Body of pancreas (tissue), 4 donors: ENCODE measurements around the gene FOXP1.

Experiments
- POLR2A ChIP-seq, 3 donors: fragments of 450-650 bp; IDR thresholded peaks; one replicate each; pipeline ENCODE4 v1.6.1; 2016; ENCODE audit warnings: antibody characterized with exemption in 3 of 3, mild to moderate bottlenecking in 2 of 3
- TF ChIP-seq, protein P1 (sequence below), 7 experiments: fragments of 450-650 bp in 4 of 7; fragments of 200-600 bp in 3 of 7; sonication (generic) in 3 of 7; IDR thresholded peaks; one replicate each; pipeline ENCODE4 v1.5.1; 2016 to 2019; ENCODE audit warnings: antibody characterized with exemption in 7 of 7

DNA sequence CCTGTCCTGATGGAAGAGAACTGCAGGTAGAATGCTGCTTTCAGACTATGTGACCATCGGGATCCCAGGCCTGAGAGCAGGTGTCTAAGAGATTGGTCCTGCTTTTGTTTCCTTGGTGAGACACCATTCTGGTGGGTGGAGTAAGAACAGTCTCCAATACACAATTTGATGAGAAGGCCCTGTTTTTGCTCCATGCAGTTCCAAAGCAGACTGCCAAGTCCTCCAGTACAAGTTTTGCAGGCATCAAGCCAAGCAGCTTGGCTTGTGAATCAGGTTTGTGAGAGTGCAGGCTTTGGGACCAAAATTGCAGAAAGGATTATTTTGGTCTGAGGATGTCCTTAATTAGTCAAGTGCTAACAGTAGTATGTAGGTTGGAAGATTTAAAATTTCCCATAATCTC lies 381.6 kb downstream of the FOXP1 start:
- TF ChIP-seq, protein P1, sequence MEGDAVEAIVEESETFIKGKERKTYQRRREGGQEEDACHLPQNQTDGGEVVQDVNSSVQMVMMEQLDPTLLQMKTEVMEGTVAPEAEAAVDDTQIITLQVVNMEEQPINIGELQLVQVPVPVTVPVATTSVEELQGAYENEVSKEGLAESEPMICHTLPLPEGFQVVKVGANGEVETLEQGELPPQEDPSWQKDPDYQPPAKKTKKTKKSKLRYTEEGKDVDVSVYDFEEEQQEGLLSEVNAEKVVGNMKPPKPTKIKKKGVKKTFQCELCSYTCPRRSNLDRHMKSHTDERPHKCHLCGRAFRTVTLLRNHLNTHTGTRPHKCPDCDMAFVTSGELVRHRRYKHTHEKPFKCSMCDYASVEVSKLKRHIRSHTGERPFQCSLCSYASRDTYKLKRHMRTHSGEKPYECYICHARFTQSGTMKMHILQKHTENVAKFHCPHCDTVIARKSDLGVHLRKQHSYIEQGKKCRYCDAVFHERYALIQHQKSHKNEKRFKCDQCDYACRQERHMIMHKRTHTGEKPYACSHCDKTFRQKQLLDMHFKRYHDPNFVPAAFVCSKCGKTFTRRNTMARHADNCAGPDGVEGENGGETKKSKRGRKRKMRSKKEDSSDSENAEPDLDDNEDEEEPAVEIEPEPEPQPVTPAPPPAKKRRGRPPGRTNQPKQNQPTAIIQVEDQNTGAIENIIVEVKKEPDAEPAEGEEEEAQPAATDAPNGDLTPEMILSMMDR (IDR thresholded peaks at IDR 0.05), result no peak
- no peak for TF ChIP-seq POLR2A (IDR thresholded peaks at IDR 0.05)
